ENCODE data around the gene SLC39A5.

Gene SLC39A5

DNA sequence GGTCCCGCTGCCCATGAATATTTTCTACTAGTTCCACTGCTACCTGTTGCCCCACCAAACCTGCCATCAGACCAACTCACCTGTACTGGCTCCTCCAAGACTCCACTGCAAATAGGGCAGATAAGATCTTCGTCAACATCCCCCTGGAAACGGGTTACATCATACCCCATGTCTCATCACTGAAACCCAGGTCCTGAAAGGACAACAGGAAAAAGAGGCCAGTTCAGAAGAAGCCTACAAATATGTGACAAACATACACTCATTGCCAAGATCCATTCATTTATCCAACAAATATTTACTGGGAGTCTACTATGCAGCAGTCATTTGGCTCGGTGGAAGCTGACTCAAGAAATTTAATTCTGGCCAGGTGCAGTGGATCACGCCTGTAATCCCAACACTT is 16.0 kb upstream of the SLC39A5 start:
- DNase-seq (ENCODE audit: low read depth), result no peak

DNA sequence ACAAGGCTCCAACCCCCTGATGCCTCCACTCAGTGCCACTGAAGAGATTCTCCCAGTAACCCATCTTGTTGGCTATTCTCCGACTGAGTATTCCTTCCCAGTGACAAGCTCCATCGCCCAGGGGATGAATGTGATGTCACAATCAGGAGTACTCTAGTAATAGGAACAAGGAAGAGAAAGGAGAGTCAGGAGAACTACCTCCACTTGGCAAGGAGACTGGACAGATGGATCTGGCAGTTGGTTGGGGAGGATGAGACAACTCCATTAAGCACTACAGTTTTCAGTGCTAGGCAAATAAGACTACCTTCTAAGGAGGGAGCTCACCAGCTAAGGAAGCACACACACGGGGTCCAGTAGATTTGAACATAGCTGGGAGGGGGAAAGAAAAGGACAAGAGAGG is 13.4 kb upstream of the SLC39A5 start:
- no peak for DNase-seq (ENCODE audit: low read depth)

GRCh38 chr12:56219840-56220239 is 10.0 kb upstream of the SLC39A5 start:
- DNase-seq (ENCODE audit: low read depth), result no peak

DNA sequence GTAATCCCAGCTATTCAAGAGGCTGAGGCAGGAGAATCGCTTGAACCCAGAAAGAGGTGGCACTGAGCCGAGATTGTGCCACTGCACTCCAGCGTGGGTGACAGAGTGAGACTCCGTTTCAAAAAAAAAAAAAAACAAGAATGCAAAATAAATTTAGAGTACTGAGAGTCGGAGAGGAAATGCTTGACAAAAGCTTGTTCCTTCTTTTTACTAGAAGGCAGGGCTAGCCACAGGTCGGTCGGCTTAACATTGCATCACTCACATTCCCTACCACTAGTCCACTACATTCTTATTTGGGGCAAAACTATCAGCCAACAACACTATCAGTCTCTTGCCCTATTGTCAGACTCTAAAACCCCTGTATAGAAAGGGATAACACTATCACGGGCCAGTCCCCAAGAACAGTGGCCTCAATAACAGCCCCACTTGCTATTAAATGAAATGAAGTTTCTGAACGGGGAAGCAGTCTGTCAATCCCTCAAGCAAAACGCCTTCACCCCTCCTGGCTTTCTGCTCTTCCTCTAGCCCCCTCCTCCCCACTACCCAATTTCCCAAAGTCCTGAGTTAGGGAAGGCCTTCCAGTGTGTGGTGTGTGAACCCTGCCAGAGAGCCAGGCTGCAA is 9.1 kb upstream of the SLC39A5 start:
- DNase-seq (ENCODE audit: low read depth), result no peak

GRCh38 chr12:56221232-56221756 is 8.6 kb upstream of the SLC39A5 start:
- no peak for DNase-seq (ENCODE audit: low read depth)

DNA sequence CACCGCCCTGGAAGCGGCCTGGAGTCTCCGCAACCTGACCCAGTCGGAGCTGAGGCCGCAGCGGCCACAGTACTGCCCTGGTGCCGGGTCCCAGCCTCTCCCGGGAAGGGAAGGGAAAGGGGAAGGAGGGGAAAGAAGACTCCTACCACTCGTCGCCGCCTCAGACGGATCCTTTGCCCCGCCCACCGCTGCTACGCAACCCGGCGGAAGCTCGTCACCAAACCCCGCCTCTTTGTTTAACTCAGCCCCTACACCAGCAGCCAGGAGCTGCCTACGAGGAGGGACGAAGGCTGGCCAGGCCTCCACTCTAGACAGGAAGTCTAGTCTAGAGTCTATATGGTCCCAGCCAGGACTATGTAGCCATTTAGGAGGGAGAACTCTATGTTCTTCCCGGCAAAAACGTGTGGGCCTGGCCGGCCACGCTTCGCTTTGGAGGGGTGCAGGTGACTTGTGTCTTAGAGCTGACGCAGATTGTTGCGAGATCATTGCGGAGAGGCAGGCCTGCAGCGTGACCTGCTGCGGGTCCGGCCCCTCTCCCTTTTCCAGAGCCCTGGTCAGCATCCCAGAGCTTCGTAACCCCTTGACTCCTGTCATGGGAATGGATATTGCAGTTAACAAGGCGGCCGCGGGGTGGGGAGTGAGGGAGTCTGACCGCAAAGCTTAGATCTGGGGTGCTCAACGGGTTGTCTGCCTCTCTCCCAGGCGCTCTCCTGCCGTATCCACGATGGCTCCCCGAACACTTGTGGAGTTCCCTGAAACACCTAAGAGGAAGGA is 7.9 kb upstream of the SLC39A5 start, which contains the start of gene RNF41:
RNF41 (minus strand) TSS at position 166 of the 774 bp plus-strand sequence. CDS start 7,875 bp downstream, outside the sequence.
- peak; percentile 85 for DNase-seq (ENCODE audit: low read depth)

- no peak for DNase-seq (ENCODE audit: low read depth)
Measured at GRCh38 chr12:56222531-56222895, 7.3 kb upstream of the SLC39A5 start.

- DNase-seq (ENCODE audit: low read depth), result no peak
Measured at GRCh38 chr12:56223571-56224101, 6.2 kb upstream of the SLC39A5 start.

GRCh38 chr12:56224102-56224701 is 5.6 kb upstream of the SLC39A5 start, which contains the start of gene NABP2:
NABP2 (plus strand) TSS chr12:56224342; CDS start chr12:56224857, 515 bp downstream.
- DNase-seq (ENCODE audit: low read depth), result peak; percentile 92

- no peak for DNase-seq (ENCODE audit: low read depth)
Measured at GRCh38 chr12:56224954-56225353, 4.9 kb upstream of the SLC39A5 start.

DNA sequence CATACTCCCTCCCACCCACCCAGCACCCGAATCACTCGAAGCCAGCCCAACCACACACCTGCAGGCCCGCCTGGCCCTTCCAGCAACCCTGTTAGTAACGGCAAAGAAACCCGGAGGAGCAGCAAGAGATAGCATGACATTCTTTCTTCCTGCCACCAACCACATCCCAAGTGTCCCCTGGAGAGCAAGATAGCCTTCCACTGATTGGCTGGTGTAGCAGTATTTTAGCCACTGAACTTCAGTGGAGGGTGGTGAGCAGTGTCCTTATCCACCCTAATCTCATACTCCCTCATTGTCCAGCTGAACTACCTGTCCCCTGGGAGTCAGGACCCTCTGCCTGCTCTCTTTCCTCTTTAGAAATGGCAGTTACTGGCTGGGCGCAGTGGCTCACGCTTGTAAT is 769 bp upstream of the SLC39A5 start:
- DNase-seq (ENCODE audit: low read depth), result no peak

DNA sequence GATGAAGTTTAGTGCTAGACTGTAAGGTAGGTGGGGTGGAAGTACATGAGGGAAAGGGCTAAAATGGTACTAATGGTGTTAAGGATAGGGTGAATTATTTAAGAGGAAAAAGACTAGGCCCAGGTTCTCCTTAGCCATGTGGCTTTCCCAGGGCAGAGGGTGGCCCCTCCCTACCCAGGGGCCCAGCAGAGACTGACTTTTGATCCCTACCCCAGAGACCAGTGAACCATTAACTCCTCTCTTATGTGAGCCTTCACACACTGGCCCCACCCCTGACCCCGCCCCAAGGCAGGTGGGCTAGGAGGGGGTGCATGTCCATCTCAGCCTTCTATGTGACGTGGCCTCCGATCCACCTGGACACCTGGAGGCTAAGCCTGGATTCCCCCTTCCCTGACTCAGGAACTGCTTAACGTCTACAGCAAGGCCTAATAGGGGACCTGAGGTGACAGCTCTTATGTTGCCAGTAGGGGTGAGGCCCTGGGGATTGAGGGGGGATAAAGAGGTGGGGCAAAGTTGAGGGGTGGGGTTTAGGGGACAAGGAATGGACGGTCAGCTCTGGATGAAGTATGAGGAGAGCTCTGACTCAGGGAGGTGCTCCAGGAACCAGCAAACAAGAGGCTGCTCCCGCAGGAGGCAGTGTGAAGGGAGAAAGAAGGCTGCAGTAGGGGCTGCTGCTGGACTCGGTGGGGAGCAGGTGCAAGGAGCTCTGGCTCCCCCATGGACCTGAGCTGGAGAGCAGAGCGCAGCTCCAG is 757 bp downstream of the SLC39A5 start:
- DNase-seq (ENCODE audit: low read depth), result no peak

DNA sequence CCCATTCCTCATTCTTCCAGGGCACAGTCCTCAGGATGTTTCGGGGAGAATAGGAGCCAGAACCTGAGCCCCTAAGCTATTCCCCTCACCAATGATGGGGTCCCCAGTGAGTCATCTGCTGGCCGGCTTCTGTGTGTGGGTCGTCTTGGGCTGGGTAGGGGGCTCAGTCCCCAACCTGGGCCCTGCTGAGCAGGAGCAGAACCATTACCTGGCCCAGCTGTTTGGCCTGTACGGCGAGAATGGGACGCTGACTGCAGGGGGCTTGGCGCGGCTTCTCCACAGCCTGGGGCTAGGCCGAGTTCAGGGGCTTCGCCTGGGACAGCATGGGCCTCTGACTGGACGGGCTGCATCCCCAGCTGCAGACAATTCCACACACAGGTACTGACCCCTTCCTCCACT is 1.3 kb downstream of the SLC39A5 start:
- DNase-seq (ENCODE audit: low read depth), result no peak

- no peak for DNase-seq (ENCODE audit: low read depth)
Measured at GRCh38 chr12:56234746-56235436, 5.0 kb downstream of the SLC39A5 start.

GRCh38 chr12:56236091-56236490 is 6.2 kb downstream of the SLC39A5 start:
- DNase-seq (ENCODE audit: low read depth), result no peak

DNA sequence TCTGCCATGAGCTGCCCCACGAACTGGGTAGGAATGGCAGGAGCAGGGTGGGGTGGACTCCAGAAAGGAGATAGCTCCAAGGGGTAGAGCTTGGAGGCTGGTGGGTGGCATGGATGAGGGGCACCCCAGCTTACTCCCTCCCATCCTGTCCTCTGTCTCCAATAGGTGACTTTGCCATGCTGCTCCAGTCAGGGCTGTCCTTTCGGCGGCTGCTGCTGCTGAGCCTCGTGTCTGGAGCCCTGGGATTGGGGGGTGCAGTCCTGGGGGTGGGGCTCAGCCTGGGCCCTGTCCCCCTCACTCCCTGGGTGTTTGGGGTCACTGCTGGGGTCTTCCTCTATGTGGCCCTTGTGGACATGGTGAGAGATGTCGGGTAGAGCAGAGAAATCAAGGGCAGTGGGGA is 7.1 kb downstream of the SLC39A5 start:
- no peak for DNase-seq (ENCODE audit: low read depth)

- no peak for DNase-seq (ENCODE audit: low read depth)
Measured at GRCh38 chr12:56237552-56237951, 7.7 kb downstream of the SLC39A5 start.

DNA sequence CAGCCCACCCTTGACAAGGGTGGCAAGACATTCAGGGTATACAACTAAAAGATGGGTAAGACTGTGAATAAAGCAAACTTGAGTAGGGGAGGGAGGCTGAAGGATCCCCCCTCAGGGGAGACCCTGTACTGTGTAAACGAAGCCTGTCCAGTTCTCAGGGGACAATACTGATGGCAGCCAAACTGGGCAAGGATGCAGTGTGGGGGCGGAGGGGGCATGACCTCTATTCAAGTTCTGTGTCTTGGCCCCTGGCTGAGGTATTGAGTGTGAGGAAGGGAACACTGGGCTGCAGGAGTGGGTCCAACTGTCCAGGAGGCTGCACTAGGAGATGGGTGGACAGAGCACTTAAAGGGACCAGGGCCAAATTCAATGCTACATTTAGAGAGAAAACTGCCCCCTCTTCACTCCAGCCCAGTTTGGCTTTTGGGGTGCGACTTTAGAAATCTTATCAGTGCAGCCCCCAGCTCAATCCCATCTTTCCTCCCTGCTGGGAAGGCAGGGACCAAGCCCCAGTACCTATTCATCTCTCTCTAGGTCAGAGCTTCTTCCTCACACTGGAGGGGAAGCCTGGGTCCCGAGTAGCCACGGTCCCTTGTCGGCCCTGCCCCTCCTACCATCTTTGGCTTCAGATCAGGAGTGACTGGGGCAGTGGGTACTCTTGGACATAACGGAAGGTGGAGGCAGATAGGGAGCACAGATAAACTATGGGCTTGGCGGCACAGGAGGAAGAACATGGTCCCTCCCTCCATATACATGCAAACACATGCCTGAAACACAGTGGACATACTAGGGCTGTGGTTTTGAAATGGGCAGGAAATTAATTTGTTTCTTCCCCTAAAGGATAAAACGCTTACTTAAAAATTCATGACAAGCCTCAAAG is 11.8 kb downstream of the SLC39A5 start:
- DNase-seq (ENCODE audit: low read depth), result no peak

DNA sequence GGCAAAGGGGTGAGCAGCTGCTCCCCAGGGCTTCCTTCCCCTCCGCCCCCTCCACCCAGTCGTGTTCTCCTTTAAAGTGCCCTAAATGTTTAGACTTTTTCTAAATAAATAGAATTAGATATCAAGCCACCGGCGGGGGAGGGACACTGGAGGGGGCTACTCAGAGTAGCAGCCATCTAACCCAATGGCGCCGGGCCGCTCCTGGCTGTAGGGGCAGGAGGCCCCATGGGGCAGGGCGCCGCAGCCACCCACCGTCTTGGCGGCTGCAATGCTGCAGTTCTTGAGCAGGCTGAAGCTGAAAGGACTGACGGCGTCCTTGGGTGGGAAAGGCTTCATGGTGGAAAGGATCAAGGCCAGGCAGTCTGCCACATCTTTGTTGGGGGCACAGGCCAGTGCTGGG is 13.1 kb downstream of the SLC39A5 start:
- DNase-seq (ENCODE audit: low read depth), result no peak

DNA sequence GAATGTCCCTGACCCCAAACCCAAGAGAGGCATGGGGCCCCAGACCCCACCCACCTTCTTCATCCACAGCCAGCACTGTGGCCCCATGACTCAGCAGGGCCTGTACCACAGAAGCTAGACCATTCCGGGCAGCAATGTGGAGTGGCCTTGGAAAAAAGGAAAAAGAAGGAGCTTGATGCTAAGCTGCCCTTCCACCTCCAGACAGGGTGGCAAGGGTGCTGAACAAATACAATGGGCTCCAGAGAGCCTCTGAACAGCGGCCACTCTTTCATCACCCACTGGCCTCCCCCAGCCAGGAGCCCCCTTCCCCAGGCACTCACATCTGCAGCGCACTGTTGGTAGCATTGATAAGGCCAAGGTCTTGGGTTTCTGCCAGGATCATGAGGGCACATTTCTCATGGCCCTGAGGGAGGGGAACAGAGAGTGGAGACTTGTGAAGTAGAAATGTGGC is 13.9 kb downstream of the SLC39A5 start:
- DNase-seq (ENCODE audit: low read depth), result no peak

All from T-helper 22 cell (primary cell).